ENCODE results near the gene ZBTB3. TPM values are rescaled to one million over a fixed set of nuclear protein-coding genes. Genes with fewer than 3 reads are reported as not detected.
"Not testable (repeated sequence)": the region's sequence is repeated elsewhere in the genome, so short reads cannot be mapped to it uniquely, and the experiment has no call there.

ZBTB3 gene
- total RNA-seq, 2 donors from 2014 or later: 14.8 to 19.1 TPM

- Histone ChIP-seq H3K36me3 (no peaks in the 10 kb centered on the region), H3K4me1 (replicated peaks) (peaks cover 8% of the 10 kb centered on the region), H3K27me3 (replicated peaks; ENCODE audit: insufficient read depth) (no peaks in the 10 kb centered on the region), H3K4me3 (no peak overlapping the region), H3K9me3 (no peaks in the 10 kb centered on the region), H3K27ac (no peak overlapping the region)
- no peak for DNase-seq (ENCODE audit: low spot score)
- TF ChIP-seq POLR2A (IDR thresholded peaks at IDR 0.05) (no peak), POLR2AphosphoS5 (IDR thresholded peaks at IDR 0.05) (no peak), CTCF (IDR thresholded peaks at IDR 0.05) (no peak)
- intact Hi-C loops (cut with DNase I): no loop called here
- WGBS: 61% methylated on average over 9 of the region's 9 CpGs
Measured at GRCh38 chr11:62757846-62758788, 4.2 kb upstream of the ZBTB3 start.

- 65% methylated on average over 10 of the region's 10 CpGs for WGBS
- no peak for TF ChIP-seq CTCF (IDR thresholded peaks at IDR 0.05)
- TF ChIP-seq POLR2AphosphoS5 (IDR thresholded peaks at IDR 0.05): no peak
- no peak for TF ChIP-seq POLR2A (IDR thresholded peaks at IDR 0.05)
- Histone ChIP-seq H3K9me3 (no peaks in the 10 kb centered on the region), H3K27ac (no peak overlapping the region), H3K4me3 (no peak overlapping the region), H3K36me3 (no peaks in the 10 kb centered on the region), H3K4me1 (replicated peaks) (no peaks in the 10 kb centered on the region), H3K27me3 (replicated peaks; ENCODE audit: insufficient read depth) (no peaks in the 10 kb centered on the region)
- intact Hi-C loops (cut with DNase I): no loop called here
- DNase-seq (ENCODE audit: low spot score): no peak
Measured at GRCh38 chr11:62755086-62755615, 1.2 kb upstream of the ZBTB3 start.

GRCh38 chr11:62752994-62753735 lies 795 bp downstream of the ZBTB3 start:
- Histone ChIP-seq H3K36me3 (no peaks in the 10 kb centered on the region), H3K27ac (peak overlapping the region; percentile 91), H3K4me3 (peak overlapping the region; percentile 62 to 66), H3K9me3 (no peaks in the 10 kb centered on the region), H3K27me3 (replicated peaks; ENCODE audit: insufficient read depth) (no peaks in the 10 kb centered on the region), H3K4me1 (replicated peaks) (no peaks in the 10 kb centered on the region)
- 83% methylated on average over 15 of the region's 15 CpGs for WGBS
- intact Hi-C loops (cut with DNase I): no loop called here
- no peak for DNase-seq (ENCODE audit: low spot score)
- TF ChIP-seq POLR2AphosphoS5 (IDR thresholded peaks at IDR 0.05): no peak
- TF ChIP-seq POLR2A (IDR thresholded peaks at IDR 0.05): no peak
- no peak for TF ChIP-seq CTCF (IDR thresholded peaks at IDR 0.05)

- intact Hi-C loops (cut with DNase I): no loop called here
- WGBS: 94% methylated on average over 14 of the region's 14 CpGs
- DNase-seq (ENCODE audit: low spot score): no peak
- no peaks in the 10 kb centered on the region for H3K27me3 ChIP-seq (replicated peaks; ENCODE audit: insufficient read depth)
- no peak for TF ChIP-seq POLR2A (IDR thresholded peaks at IDR 0.05)
- no peaks in the 10 kb centered on the region for H3K9me3 ChIP-seq
- H3K4me3 ChIP-seq: no peak overlapping the region
- no peaks in the 10 kb centered on the region for H3K36me3 ChIP-seq
- no peaks in the 10 kb centered on the region for H3K4me1 ChIP-seq (replicated peaks)
- H3K27ac ChIP-seq: no peak overlapping the region
Measured at GRCh38 chr11:62752177-62752785, 1.7 kb downstream of the ZBTB3 start.

- H3K4me3 ChIP-seq; H3K27me3 ChIP-seq (replicated peaks; ENCODE audit: insufficient read depth); H3K27ac ChIP-seq; DNase-seq (ENCODE audit: low spot score); H3K9me3 ChIP-seq; H3K4me1 ChIP-seq (replicated peaks); intact Hi-C loops (cut with DNase I); H3K36me3 ChIP-seq: not testable (repeated sequence)
- 94% methylated on average over 5 of the region's 5 CpGs for WGBS
Measured at GRCh38 chr11:62749931-62750330, 4.0 kb downstream of the ZBTB3 start.
